Neutrophil (primary cell): ENCODE results near the gene CAPNS2.
A peak's percentile ranks its signal among the peaks of the same experiment; 100 is the strongest.

Source experiments
- H3K27ac ChIP-seq: fragments of 200-600 bp; sonication (generic); 2 replicates; pipeline ENCODE4 v1.5.1; 2016; ENCODE audit warnings: mild to moderate bottlenecking, moderate library complexity
- H3K27me3 ChIP-seq: fragments of 200-600 bp; sonication (generic); 2 replicates; pipeline ENCODE4 v1.6.0; 2016; ENCODE audit warnings: mild to moderate bottlenecking
- H3K36me3 ChIP-seq: fragments of 200-600 bp; sonication (generic); 2 replicates; pipeline ENCODE4 v1.5.1; 2017
- H3K4me1 ChIP-seq, 2 experiments: fragments of 200-600 bp in 1 of 2; sonication (generic) in 1 of 2; 1 replicate in 1 of 2; 2 replicates in 1 of 2; pipeline versions ENCODE4 v1.5.1 to v1.6.1; 2013 to 2016; ENCODE audit warnings: low read depth in 1 of 2, low read length in 1 of 2, mild to moderate bottlenecking in 1 of 2, moderate library complexity in 1 of 2; ENCODE audit not compliant: control insufficient read depth in 1 of 2, insufficient read depth in 1 of 2
- H3K4me3 ChIP-seq, 2 experiments: fragments of 200-600 bp in 1 of 2; sonication (generic) in 1 of 2; 1 replicate in 1 of 2; 2 replicates in 1 of 2; pipeline ENCODE4 v1.5.1; 2013 to 2016; ENCODE audit warnings: low read depth in 1 of 2, low read length in 1 of 2, mild to moderate bottlenecking in 1 of 2, moderate library complexity in 1 of 2
- H3K9me3 ChIP-seq: fragments of 200-600 bp; sonication (generic); 2 replicates; pipeline ENCODE4 v1.5.1; 2016
- TF ChIP-seq, protein P1 (sequence below): fragments of 200-600 bp; sonication (generic); IDR thresholded peaks from 2 replicates; pipeline ENCODE4 v1.5.1; 2016; ENCODE audit warnings: antibody characterized with exemption

CAPNS2 gene

GRCh38 chr16:55566432-55567175 lies at the start of gene CAPNS2:
CAPNS2 (plus strand) TSS chr16:55566684; CDS start chr16:55566757, 73 bp downstream.
- Histone ChIP-seq H3K4me1 (peaks cover 54 to 65% of the 10 kb centered on the region in 2 experiments), H3K9me3 (no peaks in the 10 kb centered on the region), H3K36me3 (peaks cover 30% of the 10 kb centered on the region), H3K27ac (peak within 1 kb of the TSS; percentile 72), H3K4me3 (peak within 1 kb of the TSS in 1 of 2 experiments; percentile 3), H3K27me3 (no peaks in the 10 kb centered on the region)
- TF ChIP-seq, protein P1, sequence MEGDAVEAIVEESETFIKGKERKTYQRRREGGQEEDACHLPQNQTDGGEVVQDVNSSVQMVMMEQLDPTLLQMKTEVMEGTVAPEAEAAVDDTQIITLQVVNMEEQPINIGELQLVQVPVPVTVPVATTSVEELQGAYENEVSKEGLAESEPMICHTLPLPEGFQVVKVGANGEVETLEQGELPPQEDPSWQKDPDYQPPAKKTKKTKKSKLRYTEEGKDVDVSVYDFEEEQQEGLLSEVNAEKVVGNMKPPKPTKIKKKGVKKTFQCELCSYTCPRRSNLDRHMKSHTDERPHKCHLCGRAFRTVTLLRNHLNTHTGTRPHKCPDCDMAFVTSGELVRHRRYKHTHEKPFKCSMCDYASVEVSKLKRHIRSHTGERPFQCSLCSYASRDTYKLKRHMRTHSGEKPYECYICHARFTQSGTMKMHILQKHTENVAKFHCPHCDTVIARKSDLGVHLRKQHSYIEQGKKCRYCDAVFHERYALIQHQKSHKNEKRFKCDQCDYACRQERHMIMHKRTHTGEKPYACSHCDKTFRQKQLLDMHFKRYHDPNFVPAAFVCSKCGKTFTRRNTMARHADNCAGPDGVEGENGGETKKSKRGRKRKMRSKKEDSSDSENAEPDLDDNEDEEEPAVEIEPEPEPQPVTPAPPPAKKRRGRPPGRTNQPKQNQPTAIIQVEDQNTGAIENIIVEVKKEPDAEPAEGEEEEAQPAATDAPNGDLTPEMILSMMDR = no peak

- Histone ChIP-seq H3K27me3 (no peaks in the 10 kb centered on the region), H3K36me3 (peaks cover 15% of the 10 kb centered on the region), H3K9me3 (no peaks in the 10 kb centered on the region), H3K4me3 (no peak overlapping the region), H3K27ac (no peak overlapping the region), H3K4me1 (no peaks in the 10 kb centered on the region)
- TF ChIP-seq, protein P1 = no peak
Measured at GRCh38 chr16:55521792-55522191, 44.7 kb upstream of the CAPNS2 start.

GRCh38 chr16:55526441-55526840 lies 40.0 kb upstream of the CAPNS2 start:
- Histone ChIP-seq H3K4me3 (no peak overlapping the region), H3K4me1 (peaks cover 13 to 15% of the 10 kb centered on the region in 2 experiments), H3K9me3 (no peaks in the 10 kb centered on the region), H3K36me3 (peaks cover 53% of the 10 kb centered on the region), H3K27ac (peak overlapping the region; percentile 8), H3K27me3 (no peaks in the 10 kb centered on the region)
- TF ChIP-seq, protein P1 = no peak

DNA sequence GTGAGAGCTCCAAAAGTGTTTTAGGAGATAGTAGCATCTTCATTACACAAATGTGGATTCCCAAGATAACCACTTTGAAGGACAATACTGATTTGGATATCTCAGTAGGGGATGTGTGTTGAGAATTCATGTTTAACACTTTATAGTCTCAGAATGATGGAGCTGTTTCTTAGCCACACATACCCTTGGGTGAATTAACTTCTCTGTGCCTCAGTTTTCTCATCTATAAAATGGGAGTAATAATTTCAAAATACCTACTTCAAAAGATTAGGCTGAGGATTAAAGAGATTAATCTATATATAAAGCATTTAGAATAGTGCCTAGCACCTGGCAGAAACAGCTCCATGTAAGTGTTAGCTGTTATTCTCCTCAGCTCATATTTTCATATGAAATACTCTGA lies 38.6 kb upstream of the CAPNS2 start:
- Histone ChIP-seq H3K9me3 (no peaks in the 10 kb centered on the region), H3K36me3 (peaks cover 68% of the 10 kb centered on the region), H3K27me3 (no peaks in the 10 kb centered on the region), H3K27ac (peak overlapping the region; percentile 69), H3K4me1 (peaks cover 13 to 15% of the 10 kb centered on the region in 2 experiments), H3K4me3 (no peak overlapping the region)
- TF ChIP-seq, protein P1 = no peak

DNA sequence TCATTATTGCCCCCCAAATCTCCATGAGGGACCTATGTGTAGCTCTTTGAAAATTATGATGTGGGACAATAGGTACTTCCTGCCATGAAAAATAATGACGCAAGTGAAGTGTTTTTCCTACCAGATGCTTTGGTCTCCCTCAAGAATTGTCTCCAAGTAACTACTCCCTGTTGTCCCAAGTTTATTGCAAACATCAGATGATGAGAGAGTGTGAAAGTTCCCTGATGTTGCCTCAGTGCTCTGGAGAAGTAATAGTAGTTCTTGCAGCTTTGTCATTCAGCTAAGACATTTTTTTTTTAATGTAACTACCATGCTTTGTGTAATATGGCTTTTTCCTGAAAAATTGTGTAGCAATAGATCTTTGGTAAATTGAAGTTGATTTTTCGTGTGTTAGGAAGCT lies 37.5 kb upstream of the CAPNS2 start:
- Histone ChIP-seq H3K27me3 (no peaks in the 10 kb centered on the region), H3K4me3 (no peak overlapping the region), H3K36me3 (peaks cover 79% of the 10 kb centered on the region), H3K27ac (peak overlapping the region; percentile 69), H3K9me3 (no peaks in the 10 kb centered on the region), H3K4me1 (peaks cover 13 to 15% of the 10 kb centered on the region in 2 experiments)
- TF ChIP-seq, protein P1 = no peak
